Stimulated activated CD4-positive, alpha-beta T cell treated with anti-CD3 and anti-CD28 coated beads, Interleukin-1b, Interleukin-23, amount 100 ng/mL, for 4 hours (primary cell): ENCODE data around the gene GPR180.
"Not testable (repeated sequence)": the region's sequence is repeated elsewhere in the genome, so short reads cannot be mapped to it uniquely, and the experiment has no call there.

Experiments used
- DNase-seq, 2 donors: peaks; one replicate each; pipeline ENCODE4 v3.0.0-alpha.2; 2020; ENCODE audit warnings: low read depth in 2 of 2

The GPR180 gene

DNA sequence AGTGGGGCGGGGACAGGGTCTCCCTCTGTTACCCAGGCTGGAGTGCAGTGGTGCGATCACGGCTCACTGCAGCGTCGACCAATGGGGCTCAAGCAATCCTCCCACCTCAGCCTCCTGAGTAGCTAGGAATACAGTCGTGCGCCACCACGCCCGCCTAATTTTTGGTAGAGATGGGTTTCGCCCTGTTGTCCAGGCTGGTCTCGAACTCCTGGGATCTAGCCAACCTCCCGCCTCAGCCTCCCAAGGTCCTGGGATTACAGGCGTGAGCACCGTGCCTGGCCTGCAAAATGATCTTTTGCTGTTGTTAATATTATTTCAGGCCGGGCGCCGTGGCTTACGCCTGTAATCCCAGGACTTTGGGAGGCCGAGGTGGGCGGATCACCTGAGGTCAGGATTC, 5.1 kb upstream of the GPR180 start:
- DNase-seq = no peak

GRCh38 chr13:94598281-94598680, 3.4 kb upstream of the GPR180 start:
- DNase-seq = no peak

DNA sequence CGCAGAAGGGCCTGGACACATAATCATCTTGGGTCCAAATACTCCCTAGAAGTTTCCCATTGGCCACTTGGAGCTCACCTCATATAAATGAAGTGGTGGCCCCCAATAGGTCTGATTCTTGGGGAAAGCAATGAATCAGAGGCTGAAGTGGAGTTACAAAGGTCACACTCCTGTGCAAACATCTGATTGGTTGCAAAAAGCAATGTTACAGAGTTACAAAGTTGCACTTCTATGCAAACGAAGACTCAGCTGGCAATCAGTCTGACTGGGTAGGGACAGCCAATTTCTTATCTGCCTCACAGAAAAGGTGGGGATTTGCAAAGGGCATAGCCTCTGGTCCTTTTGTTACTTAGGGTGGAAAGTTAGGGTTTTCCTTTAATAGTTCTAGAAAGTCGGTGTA, 1.8 kb upstream of the GPR180 start:
- no peak for DNase-seq

- DNase-seq = no peak
Observed at GRCh38 chr13:94602467-94602866, 810 bp downstream of the GPR180 start.

DNA sequence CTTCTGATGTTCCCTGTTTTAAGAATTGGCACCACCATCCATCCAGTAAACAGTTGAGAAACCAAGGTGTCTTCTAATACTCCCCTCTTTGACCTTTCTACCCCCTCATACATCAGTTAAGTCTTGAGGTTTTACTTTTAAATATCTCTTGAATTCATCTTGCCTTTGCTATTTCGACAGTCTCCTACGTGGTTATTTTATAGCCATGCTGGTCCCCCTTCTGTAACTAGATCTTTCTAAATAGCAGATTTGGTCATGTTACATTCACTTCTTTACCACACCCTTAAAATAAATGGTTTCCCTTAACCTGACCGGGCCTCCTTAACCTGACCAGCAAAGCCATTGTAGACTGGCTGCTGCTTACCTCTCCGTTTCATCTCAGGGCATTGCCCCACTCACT, 5.4 kb downstream of the GPR180 start:
- DNase-seq = no peak

DNA sequence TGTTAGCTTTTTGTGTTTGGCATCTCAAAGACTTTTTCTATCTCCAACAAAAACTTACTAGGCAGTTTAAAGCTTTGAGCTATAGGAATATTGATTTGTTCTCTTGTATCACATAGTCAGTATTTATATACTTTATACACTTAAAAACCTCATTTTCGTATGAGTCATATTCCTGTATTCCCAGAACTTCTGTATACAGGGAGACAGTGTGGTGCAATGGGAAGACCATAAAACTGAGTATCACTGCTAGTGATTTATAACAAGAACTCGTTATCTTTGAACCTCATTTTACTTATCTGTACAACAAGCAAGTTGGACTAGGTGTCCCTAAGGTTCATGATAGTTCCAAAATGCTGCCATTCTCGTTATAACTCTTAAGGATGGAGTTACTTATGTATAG, 6.3 kb downstream of the GPR180 start:
- no peak for DNase-seq

DNA sequence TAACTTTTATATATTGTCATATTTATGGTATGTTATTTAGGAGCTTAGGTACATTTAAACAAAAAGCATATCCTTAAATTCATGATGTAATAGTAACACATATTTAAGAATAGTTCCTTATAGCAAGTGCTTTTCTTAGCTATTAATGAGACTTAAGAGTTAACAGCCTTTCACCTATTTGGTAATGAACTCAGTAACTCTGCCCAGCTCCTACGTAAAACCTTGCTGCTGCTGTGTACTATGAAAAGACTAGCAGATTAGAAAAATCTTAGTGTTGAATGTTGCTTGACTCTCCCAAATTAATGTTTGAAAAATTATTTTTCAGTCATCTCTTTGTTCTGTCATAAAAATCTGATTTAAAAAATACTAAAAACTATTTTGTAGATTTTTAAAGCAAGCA, 6.9 kb downstream of the GPR180 start:
- no peak for DNase-seq

DNA sequence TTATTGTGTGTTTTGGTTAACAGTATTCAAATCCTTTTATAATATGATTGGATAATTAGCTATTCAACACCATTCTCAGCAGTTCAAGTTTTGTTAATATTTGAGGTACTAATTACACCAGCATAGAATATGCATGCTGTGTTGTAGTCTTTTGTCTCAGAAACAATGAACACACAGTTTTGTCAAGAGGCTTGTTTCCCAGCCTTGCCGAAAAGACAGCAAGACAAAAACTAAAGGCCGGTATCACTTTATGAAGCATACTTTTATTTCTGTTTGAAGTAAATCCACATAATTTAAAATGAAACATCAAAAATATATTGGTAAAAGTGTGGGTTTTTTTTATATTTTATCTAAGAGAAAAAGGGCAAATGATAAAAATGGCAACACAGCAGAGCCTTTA, 7.5 kb downstream of the GPR180 start:
- no peak for DNase-seq

- no peak for DNase-seq
Observed at GRCh38 chr13:94610475-94610874, 8.8 kb downstream of the GPR180 start.

GRCh38 chr13:94612050-94612449, 10.4 kb downstream of the GPR180 start:
- no peak for DNase-seq

- DNase-seq = no peak
Observed at GRCh38 chr13:94613051-94613450, 11.4 kb downstream of the GPR180 start.

- peak in 1 of 2 donors; percentile 50 for DNase-seq
Observed at GRCh38 chr13:94617389-94618000, 15.8 kb downstream of the GPR180 start.

GRCh38 chr13:94620286-94620896, 18.7 kb downstream of the GPR180 start:
- no peak for DNase-seq

- no peak for DNase-seq
Observed at GRCh38 chr13:94622344-94622743, 20.7 kb downstream of the GPR180 start.

DNA sequence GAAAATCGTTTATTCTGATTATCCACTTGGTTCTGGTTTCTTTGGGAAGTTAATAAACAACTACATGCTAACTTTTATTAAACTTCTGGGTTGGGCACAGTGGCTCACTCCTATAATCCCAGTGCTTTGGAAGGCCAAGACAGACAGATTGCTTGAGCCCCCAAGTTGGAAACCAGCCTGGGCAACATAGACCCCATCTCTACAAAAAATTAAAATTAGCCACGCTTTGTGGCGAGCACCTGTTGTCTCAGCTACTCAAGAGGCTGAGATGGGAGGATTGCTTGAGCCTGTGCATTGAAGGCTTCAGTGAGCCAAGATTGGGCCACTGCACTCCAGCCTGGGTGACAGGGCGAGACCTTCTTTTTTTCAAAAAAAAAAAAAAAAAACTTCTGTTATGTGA, 21.7 kb downstream of the GPR180 start:
- DNase-seq = no peak

DNA sequence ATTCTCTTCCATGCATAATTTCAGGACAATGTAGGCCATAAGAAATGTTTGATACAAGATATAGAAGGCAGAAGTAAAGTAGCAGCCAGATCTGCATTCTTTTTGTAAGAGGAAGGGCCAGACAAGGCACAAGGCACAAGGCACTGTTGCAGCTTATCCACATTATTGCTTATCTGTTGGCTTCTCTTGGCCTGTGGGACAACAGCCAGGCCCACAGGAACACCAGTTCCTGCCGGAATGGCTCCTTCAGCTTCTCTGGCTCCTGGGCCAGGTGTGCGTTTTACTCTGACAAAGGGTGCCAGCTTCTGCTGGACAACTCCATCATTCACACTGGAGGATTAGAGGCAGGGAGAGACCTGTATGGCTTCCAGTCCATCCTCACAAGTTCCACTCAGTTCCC, 29.2 kb downstream of the GPR180 start:
- no peak for DNase-seq

GRCh38 chr13:94632226-94632980, 30.7 kb downstream of the GPR180 start:
- no peak for DNase-seq

DNA sequence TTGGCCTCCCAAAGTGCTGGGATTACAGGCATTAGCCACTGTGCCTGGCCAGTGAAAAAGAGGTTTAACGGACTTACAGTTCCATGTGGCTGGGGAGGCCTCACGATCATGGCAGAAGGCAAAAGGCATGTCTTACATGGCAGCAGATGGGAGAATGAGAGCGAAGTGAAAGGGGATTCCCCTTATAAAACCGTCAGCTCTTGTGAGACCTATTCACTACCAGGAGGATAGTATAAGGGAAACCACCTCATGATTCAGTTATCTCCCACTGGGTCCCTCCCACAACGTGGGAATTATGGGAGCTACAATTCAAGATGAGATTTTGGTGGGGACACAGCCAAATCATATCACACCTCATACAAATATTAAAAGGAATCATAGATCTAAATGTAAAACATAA, 34.4 kb downstream of the GPR180 start:
- not testable (repeated sequence) for DNase-seq

DNA sequence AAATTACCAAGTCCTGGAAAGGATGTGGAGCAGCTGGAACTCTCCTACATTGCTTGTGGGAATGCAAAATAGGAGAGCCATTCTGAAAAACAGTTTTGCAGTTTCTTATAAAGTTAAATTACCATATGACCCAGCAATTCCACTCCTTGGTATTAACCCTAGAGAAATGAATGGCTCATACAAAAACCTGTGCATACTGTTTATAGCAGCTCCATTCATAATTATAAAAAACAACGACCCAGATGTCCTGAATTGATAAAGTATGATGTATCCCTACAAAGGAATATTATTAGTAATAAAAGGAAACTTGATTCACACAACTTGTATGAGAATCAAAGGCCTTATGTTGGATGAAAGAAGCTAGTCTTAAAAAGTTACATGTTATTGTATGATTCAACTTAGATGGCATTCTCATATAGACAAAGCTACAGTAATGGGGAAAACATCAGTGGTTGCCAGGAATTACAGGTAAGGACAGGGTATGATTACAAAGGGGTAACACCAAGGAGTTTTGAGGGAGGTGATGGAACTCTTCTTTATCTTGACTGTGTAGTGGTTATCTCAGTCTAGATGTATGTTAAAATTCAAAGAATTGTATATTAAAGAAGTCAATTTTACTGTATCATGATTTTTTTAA, 35.4 kb downstream of the GPR180 start:
- DNase-seq = no peak

DNA sequence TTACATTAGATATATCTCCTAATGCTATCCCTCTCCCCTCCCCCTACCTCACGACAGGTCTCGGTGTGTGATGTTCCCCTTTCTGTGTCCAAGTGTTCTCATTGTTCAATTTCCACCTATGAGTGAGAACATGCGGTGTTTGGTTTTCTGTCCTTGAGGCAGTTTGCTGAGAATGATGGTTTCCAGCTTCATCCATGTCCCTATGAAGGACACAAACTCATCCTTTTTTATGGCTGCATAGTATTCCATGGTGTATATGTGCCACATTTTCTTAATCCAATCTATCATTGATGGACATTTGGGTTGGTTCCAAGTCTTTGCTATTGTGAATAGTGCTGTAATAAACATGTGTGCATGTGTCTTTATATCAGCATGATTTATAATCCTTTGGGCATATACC, 36.0 kb downstream of the GPR180 start:
- DNase-seq = not testable (repeated sequence)

GRCh38 chr13:94640721-94641120, 39.1 kb downstream of the GPR180 start:
- DNase-seq = no peak

DNA sequence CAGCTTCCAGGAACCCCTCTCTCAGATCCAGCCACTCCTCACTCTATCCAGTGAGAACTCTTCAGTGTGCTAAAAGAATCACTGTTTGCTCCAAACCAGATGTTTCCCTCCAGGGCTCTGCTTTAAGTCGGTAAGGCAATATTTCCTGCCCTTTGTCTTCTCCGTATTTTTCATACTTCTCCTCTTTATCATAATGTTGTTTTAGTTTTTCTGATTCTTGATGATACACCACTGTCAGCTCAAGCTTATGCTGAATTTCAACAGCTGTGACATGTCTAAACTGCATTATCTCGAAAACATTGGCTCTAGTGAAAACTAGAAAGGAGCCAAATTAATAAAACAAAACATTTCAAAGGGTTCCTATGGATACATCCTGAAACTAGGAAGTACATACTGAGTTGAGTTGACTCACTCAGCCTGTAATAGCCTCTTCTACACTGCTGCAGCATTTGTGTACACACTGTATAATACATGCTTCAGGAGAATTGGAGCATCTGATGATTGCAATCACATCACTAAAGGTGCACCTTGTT, 39.8 kb downstream of the GPR180 start:
- no peak for DNase-seq

DNA sequence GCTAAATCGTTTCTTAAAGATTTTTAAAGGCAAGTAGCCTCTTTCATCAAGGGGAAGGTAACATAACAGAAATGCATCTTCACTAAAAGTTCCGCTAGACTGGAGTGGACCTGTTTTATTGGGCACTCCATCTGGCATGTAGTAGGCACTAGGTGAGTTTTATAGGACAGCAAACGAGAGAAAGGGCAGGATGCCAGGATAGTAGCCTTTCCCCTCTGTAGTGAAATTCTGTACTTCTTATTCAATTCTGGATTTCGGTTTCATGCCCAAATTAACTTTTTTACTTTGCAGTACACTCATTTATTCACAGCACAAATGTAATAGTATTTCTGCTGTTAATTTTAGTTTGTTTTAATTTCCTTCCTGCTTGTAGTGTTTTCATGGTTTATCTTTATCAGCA, 45.2 kb downstream of the GPR180 start:
- DNase-seq = no peak
